Nephron (organoid): ENCODE measurements around the gene TLE1.
A peak's percentile ranks its signal among the peaks of the same experiment; 100 is the strongest.

ENCODE experiments used
- H3K27ac Mint-ChIP-seq, 3 experiments: 2 replicates each; pipeline ENCODE4 v1.8.0; 2020; ENCODE audit warnings: mixed read lengths in 3 of 3, mild to moderate bottlenecking in 2 of 3, moderate library complexity in 1 of 3
- H3K27me3 Mint-ChIP-seq: 2 replicates; pipeline ENCODE4 v1.8.0; 2021; ENCODE audit warnings: low read depth, mild to moderate bottlenecking, moderate library complexity, mixed read lengths
- H3K36me3 Mint-ChIP-seq: 2 replicates; pipeline ENCODE4 v1.8.0; 2020; ENCODE audit warnings: low read depth, mixed read lengths
- H3K4me1 Mint-ChIP-seq: 2 replicates; pipeline ENCODE4 v1.8.0; 2020; ENCODE audit warnings: mixed read lengths
- H3K4me3 Mint-ChIP-seq, 3 experiments: 2 replicates each; pipeline ENCODE4 v1.8.0; 2020; ENCODE audit warnings: mild to moderate bottlenecking in 3 of 3, mixed read lengths in 3 of 3, moderate library complexity in 2 of 3
- H3K9me3 Mint-ChIP-seq: 2 replicates; pipeline ENCODE4 v1.8.0; 2020; ENCODE audit warnings: mixed read lengths
- TF ChIP-seq, protein P1 (sequence below), 3 experiments: fragments of 200-600 bp; sonication (generic); IDR thresholded peaks; one replicate each; pipeline ENCODE4 v1.5.0; 2021; ENCODE audit warnings: antibody characterized with exemption in 3 of 3; ENCODE audit not compliant: unreplicated experiment in 3 of 3

TLE1 gene

DNA sequence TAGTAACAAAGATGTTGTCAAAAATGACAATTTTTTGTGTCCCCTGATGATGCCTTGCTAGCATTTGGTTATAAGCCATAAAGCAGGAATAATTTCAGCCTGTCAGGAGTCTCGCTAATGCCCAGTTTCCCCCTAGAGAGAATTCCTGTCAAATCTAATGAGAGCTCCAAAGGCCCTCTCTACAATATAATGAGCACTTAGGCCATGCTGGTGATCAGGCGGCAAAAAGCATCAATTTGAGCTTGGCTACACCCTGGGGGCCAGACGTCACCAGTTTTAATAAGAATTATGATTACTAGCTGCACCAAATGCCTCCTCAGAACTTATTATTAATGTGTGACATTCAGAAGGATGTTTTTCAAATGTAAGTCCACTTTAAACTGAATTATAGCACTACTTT, 6.1 kb downstream of the TLE1 start:
- Mint-ChIP-seq H3K36me3 (peaks cover 33% of the 10 kb centered on the region), H3K9me3 (no peaks in the 10 kb centered on the region), H3K27ac (no peak overlapping the region), H3K4me1 (peaks cover 23% of the 10 kb centered on the region), H3K27me3 (no peaks in the 10 kb centered on the region), H3K4me3 (no peak overlapping the region)
- TF ChIP-seq, protein P1, sequence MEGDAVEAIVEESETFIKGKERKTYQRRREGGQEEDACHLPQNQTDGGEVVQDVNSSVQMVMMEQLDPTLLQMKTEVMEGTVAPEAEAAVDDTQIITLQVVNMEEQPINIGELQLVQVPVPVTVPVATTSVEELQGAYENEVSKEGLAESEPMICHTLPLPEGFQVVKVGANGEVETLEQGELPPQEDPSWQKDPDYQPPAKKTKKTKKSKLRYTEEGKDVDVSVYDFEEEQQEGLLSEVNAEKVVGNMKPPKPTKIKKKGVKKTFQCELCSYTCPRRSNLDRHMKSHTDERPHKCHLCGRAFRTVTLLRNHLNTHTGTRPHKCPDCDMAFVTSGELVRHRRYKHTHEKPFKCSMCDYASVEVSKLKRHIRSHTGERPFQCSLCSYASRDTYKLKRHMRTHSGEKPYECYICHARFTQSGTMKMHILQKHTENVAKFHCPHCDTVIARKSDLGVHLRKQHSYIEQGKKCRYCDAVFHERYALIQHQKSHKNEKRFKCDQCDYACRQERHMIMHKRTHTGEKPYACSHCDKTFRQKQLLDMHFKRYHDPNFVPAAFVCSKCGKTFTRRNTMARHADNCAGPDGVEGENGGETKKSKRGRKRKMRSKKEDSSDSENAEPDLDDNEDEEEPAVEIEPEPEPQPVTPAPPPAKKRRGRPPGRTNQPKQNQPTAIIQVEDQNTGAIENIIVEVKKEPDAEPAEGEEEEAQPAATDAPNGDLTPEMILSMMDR (IDR thresholded peaks at IDR 0.05; ENCODE audit: unreplicated experiment in 3 of 3), result no peak

DNA sequence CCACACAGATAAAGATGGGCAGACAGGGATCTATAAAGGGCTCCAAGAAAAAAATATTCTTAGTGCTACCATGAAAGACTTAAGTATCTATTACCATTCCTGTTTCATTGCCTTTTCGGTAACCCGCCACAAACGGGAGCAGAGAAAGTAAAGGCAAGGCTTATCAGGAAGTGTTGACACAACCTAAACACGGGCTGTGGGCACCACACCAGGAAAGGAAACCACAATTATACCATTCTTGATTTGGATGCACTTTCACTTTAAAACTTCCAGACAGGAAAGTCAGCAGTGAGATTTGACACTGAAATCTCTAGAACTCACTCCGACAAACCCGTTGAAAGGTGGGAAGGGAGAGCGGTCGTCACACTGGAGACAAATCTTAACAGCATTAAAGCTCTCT, 6.5 kb downstream of the TLE1 start:
- no peaks in the 10 kb centered on the region for H3K27me3 Mint-ChIP-seq
- TF ChIP-seq, protein P1 (IDR thresholded peaks at IDR 0.05; ENCODE audit: unreplicated experiment in 3 of 3), result no peak
- H3K4me1 Mint-ChIP-seq, result peaks cover 23% of the 10 kb centered on the region
- no peaks in the 10 kb centered on the region for H3K9me3 Mint-ChIP-seq
- peaks cover 37% of the 10 kb centered on the region for H3K36me3 Mint-ChIP-seq
- H3K4me3 Mint-ChIP-seq, result no peak overlapping the region
- peak overlapping the region in 1 of 3 experiments; percentile 41 for H3K27ac Mint-ChIP-seq

DNA sequence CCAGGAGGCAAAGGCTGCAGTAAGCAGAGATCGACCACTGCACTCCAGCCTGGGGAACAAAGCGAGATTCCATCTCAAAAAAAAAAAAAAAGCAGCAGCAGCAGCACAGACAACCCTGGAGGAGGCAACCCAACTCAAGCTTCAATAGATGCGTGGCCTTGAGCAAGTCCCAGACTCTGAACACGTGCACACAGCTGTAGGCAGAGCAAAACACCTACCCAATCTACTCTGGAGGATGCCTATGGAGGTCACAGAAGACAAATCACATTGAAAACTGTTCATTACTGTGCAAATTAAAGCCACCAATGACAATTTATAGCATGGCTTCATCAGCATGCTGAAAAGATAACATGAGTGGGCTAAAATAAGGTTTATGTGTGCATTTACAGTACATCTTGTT, 7.2 kb downstream of the TLE1 start:
- H3K9me3 Mint-ChIP-seq, result no peaks in the 10 kb centered on the region
- no peaks in the 10 kb centered on the region for H3K27me3 Mint-ChIP-seq
- H3K4me3 Mint-ChIP-seq, result no peak overlapping the region
- H3K36me3 Mint-ChIP-seq, result peaks cover 42% of the 10 kb centered on the region
- peaks cover 23% of the 10 kb centered on the region for H3K4me1 Mint-ChIP-seq
- TF ChIP-seq, protein P1 (IDR thresholded peaks at IDR 0.05; ENCODE audit: unreplicated experiment in 3 of 3), result no peak
- H3K27ac Mint-ChIP-seq, result peak overlapping the region in 1 of 3 experiments; percentile 41

DNA sequence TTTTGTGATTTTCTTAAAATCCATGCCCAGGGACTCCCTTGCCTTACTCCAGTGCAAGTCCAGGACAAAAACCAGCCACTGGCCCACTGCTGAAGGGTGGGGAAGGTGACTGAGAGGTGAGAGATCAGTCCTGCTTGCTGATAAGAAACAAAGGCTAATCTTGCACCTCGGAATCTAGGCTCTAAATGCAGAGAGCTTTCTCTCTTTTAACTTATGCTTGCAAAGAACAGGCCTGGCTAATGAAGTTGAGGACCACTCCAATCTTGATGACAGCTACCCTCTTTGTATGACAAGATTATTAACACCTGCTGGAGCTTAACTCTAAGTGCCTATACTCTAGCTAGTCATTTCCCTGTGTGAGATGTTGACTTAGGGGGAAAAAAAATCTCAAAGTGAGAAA, 8.8 kb downstream of the TLE1 start:
- Mint-ChIP-seq H3K9me3 (no peaks in the 10 kb centered on the region), H3K27ac (peak overlapping the region in 1 of 3 experiments; percentile 2), H3K27me3 (no peaks in the 10 kb centered on the region), H3K4me1 (peaks cover 29% of the 10 kb centered on the region), H3K36me3 (peaks cover 53% of the 10 kb centered on the region), H3K4me3 (peak overlapping the region in 1 of 3 experiments; percentile 33)
- TF ChIP-seq, protein P1 (IDR thresholded peaks at IDR 0.05; ENCODE audit: unreplicated experiment in 3 of 3), result no peak

DNA sequence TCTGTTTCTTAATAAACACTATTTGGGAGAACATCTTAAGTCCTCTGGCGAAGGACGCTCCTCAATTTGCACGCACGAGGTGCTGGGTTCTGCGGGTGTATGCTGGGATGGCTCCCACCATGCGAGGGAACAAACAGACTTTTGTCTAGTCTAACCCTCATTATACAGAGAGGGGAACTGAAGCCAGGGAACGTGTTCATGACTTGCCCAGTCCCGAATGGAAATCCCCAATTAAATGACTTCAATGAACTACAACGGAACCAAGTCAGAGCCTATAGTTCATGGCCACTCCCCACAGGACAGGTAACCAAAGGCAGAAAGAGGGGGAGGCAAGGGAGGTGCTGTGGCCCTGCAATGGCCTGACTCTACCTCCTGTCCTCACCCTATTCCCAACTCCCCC, 9.3 kb downstream of the TLE1 start:
- no peaks in the 10 kb centered on the region for H3K9me3 Mint-ChIP-seq
- peaks cover 58% of the 10 kb centered on the region for H3K36me3 Mint-ChIP-seq
- TF ChIP-seq, protein P1 (IDR thresholded peaks at IDR 0.05; ENCODE audit: unreplicated experiment in 3 of 3), result no peak
- no peak overlapping the region for H3K27ac Mint-ChIP-seq
- H3K4me1 Mint-ChIP-seq, result peaks cover 33% of the 10 kb centered on the region
- H3K4me3 Mint-ChIP-seq, result no peak overlapping the region
- H3K27me3 Mint-ChIP-seq, result no peaks in the 10 kb centered on the region

DNA sequence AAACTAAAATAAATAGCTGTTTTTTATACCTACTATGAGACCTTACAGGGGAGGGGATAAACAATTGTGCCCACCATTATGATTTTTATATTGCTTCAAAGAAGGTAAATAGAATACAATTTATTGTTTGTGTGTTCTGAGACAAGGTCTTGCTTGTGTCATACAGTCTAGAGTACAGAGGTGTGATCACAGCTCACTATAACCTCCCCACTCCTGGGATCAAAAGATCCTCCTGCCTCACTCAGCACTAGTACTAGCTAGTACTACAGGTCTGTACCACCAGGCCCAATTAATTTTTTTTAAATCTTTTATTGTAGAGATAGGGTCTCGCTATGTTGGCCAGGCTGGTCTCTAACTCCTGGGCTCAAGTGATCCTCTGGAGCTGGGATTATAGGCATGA, 11.3 kb downstream of the TLE1 start:
- Mint-ChIP-seq H3K27ac (no peak overlapping the region), H3K27me3 (no peaks in the 10 kb centered on the region), H3K36me3 (peaks cover 76% of the 10 kb centered on the region), H3K4me1 (peaks cover 43% of the 10 kb centered on the region), H3K4me3 (no peak overlapping the region), H3K9me3 (no peaks in the 10 kb centered on the region)
- TF ChIP-seq, protein P1 (IDR thresholded peaks at IDR 0.05; ENCODE audit: unreplicated experiment in 3 of 3), result no peak
